ENCODE results near the gene SLC29A4.
"Not testable (repeated sequence)": the region's sequence is repeated elsewhere in the genome, so short reads cannot be mapped to it uniquely, and the experiment has no call there.

- TF ChIP-seq POLR2AphosphoS5, POLR2A, EP300 (IDR thresholded peaks at IDR 0.05): not testable (repeated sequence)
Measured at GRCh38 chr7:5274985-5275431, 7.7 kb upstream of the SLC29A4 start.

Measured in suprapubic skin (tissue), 4 donors.